Muscle of leg (tissue), 11 donors: ENCODE measurements around the gene PRH1. TPM values are rescaled to one million over a fixed set of nuclear protein-coding genes. Genes with fewer than 3 reads are reported as not detected.

Experiments
- DNase-seq: peaks from one replicate; pipeline ENCODE4 v3.0.0; 2013
- H3K27ac ChIP-seq: one replicate; pipeline ENCODE4 v1.5.1; 2013; ENCODE audit warnings: mild to moderate bottlenecking, low read length, control low read depth
- H3K27me3 ChIP-seq: one replicate; pipeline ENCODE4 v1.6.1; 2013; ENCODE audit warnings: low read length; ENCODE audit not compliant: control insufficient read depth, insufficient read depth
- H3K36me3 ChIP-seq: one replicate; pipeline ENCODE4 v1.6.1; 2013; ENCODE audit warnings: low read length; ENCODE audit not compliant: control insufficient read depth, insufficient read depth
- H3K4me1 ChIP-seq: one replicate; pipeline ENCODE4 v1.6.1; 2013; ENCODE audit warnings: low read length; ENCODE audit not compliant: control insufficient read depth, insufficient read depth
- H3K4me3 ChIP-seq: one replicate; pipeline ENCODE4 v1.5.1; 2013; ENCODE audit warnings: low read length, control low read depth
- H3K9me3 ChIP-seq: replicated peaks from 2 replicates; pipeline ENCODE4 v1.6.1; 2013; ENCODE audit warnings: low read depth, low read length; ENCODE audit not compliant: control insufficient read depth
- WGBS: methylation state at CpG from one replicate; pipeline ENCODE4 v1.1.5; 2013; ENCODE audit warnings: missing lambda C conversion rate; ENCODE audit not compliant: insufficient coverage; 5-methylcytosine and 5-hydroxymethylcytosine counted together
- polyA plus RNA-seq, 8 donors: library from polyadenylated mRNA; unstranded; fragments of 120-200 nt; gene quantifications; one replicate each; pipeline versions ENCODE4 v1.2.1 to v1.2.3, GENCODE V29; 2013; ENCODE audit warnings: inconsistent platforms in 1 of 8, low replicate concordance in 1 of 8; ENCODE audit not compliant: insufficient read length in 8 of 8, insufficient read depth in 1 of 8
- total RNA-seq: library from RNA; stranded (reverse); fragments of 120-200 nt; gene quantifications from one replicate; pipeline ENCODE4 v1.2.4, GENCODE V29; 2013

PRH1 gene
- total and polyA plus RNA-seq, 9 donors: 5.5 to 24.7 (median 8.6) TPM

DNA sequence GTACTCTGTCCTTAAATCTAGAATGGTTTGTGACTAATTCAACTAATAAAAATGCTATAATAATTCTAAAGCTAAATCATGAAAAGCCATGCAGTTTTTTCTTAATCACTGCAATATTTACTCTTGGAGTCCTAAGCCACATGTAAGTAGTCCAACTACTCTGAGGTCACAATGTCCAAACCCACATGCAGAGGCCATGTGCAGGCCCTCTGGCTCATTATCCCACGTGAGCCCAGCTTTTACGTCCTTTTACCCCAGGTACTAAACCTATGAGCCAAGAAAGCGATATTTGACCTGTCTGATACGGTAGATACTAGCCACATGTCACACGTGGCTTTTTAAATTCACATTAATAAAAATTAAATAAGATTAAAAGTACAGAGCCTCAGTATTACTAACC lies 12.8 kb upstream of the PRH1 start:
- H3K4me1 ChIP-seq: no peaks in the 10 kb centered on the region
- H3K27me3 ChIP-seq: no peaks in the 10 kb centered on the region
- peaks cover 2% of the 10 kb centered on the region for H3K9me3 ChIP-seq
- no CpG with 5 or more reads among the region's 5 CpGs for WGBS
- H3K27ac ChIP-seq: no peak overlapping the region
- H3K4me3 ChIP-seq: no peak overlapping the region
- no peaks in the 10 kb centered on the region for H3K36me3 ChIP-seq
- DNase-seq: no peak

DNA sequence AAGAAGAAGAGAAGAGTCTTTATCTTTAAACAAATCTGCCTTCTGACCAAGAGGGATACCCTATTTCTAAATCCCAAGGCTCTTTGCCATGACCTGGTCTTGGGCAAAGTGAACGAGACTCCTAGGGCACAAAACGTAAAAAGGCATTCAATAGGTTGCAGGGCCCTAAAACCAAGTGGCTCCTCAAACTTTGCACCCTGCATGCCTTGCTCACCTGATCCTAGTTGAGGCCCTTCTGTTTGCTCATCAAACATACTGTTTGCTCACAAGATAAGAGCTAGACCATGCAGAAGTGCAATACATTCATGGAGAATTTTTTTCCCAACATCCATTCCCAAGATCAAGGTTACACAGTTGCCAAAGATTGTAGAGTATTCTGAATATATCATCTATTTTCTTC lies 7.9 kb upstream of the PRH1 start:
- Histone ChIP-seq H3K27ac (no peak overlapping the region), H3K36me3 (no peaks in the 10 kb centered on the region), H3K4me1 (no peaks in the 10 kb centered on the region), H3K27me3 (no peaks in the 10 kb centered on the region), H3K4me3 (no peak overlapping the region), H3K9me3 (no peaks in the 10 kb centered on the region)
- DNase-seq: no peak
- 96% methylated on average over 2 of the region's 2 CpGs for WGBS

DNA sequence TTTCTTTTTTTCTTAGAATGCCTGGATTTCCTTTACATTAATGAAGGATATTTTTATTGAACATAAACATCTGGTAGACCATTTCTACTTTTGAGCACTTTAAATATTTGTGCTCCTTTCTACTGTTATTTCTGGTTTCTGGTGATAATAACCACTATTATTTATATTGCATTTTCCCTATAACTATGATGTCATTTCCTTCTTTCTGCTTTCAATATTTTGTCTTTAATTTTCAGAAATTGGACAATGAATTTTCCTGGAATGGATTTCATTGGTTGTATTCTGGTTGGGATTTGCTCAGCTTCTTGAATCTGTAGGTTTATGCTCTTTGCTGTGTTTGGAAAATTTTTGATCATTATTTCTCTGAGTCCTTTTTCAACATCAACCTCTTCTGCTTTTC lies 5.2 kb upstream of the PRH1 start:
- no peaks in the 10 kb centered on the region for H3K36me3 ChIP-seq
- H3K27ac ChIP-seq: no peak overlapping the region
- H3K4me3 ChIP-seq: no peak overlapping the region
- no peaks in the 10 kb centered on the region for H3K4me1 ChIP-seq
- DNase-seq: no peak
- H3K9me3 ChIP-seq: no peaks in the 10 kb centered on the region
- H3K27me3 ChIP-seq: no peaks in the 10 kb centered on the region

DNA sequence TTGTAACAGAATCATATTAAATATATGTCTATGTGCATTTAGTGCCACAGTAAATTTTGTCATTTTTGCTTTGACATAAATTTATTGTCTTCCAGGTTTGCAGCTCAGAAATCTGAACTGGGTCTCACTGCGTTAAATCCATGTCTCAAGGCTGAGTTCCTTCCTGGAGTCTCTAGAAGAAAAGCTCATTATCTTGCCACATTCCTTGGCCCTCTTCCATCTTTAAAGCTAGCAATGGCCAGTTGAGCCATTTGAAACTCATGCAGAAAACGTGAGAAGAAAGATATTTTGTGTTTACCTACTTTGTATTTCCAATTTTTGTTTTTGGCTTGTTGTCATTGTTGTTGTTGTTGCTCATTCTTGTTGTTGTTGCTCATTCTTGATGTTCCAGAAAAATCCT lies 10.7 kb downstream of the PRH1 start:
- peaks cover 11% of the 10 kb centered on the region for H3K36me3 ChIP-seq
- no peak overlapping the region for H3K27ac ChIP-seq
- peak; percentile 11 for DNase-seq
- no peaks in the 10 kb centered on the region for H3K4me1 ChIP-seq
- H3K9me3 ChIP-seq: peaks cover 2% of the 10 kb centered on the region
- H3K4me3 ChIP-seq: no peak overlapping the region
- WGBS: 44% methylated on average over 1 of the region's 2 CpGs
- H3K27me3 ChIP-seq: no peaks in the 10 kb centered on the region

DNA sequence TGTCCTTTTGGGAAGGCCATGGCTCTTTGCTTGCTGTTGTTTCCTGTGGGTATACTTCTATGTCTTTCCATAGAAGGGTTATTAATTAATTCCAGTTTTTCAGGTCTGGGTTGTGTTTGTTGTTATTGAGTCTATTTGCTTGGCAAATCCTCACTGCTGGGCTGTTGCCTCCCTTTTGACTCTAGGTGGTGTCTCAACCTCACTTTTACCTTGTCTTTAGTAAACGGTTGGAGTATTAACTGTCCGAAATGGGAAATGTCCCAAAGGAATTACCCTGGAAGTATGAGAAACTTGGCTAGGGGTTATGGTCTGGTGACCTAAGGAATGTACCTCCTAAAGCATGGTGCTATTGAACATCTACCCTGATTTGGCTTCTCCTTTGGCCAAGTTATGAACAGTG lies 16.7 kb downstream of the PRH1 start:
- Histone ChIP-seq H3K4me3 (no peak overlapping the region), H3K36me3 (peaks cover 3% of the 10 kb centered on the region), H3K27ac (no peak overlapping the region), H3K4me1 (no peaks in the 10 kb centered on the region), H3K27me3 (no peaks in the 10 kb centered on the region), H3K9me3 (no peaks in the 10 kb centered on the region)
- DNase-seq: no peak
- WGBS: no CpG with 5 or more reads among the region's 2 CpGs

DNA sequence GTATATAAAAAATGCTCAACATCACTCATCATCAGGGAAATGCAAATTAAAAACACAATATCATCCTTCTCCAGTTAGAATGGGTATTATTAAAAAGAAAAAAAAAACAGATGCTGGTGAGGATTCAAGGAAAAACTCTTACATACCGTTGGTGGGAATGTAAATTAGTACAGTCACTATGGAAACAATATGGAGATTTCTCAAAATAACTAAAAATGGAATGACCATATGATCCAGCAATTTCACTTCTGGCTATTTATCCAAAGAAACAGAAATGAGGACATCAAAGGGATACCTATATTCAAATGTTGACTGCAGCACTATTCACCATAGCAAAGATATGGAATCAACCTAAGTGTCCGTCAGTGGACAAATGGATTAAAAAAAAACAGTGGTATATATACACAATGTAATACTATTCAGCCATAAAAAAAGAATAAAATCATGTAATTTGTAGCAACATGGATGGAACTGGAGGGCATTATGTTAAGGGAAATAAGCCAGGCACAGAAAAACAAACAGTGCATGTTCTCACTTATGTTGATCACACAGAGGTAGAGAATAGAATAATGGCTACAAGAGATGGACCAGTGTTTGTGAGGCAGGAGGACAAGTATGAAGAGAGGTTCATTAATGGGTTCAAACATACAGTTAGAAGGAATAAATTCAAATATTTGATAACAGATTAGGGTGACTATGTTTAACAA lies 20.4 kb downstream of the PRH1 start:
- WGBS: no CpG with 5 or more reads among the region's 2 CpGs
- Histone ChIP-seq H3K9me3 (peaks cover 7% of the 10 kb centered on the region), H3K36me3 (peaks cover 9% of the 10 kb centered on the region), H3K4me1 (no peaks in the 10 kb centered on the region), H3K27ac (no peak overlapping the region), H3K4me3 (no peak overlapping the region), H3K27me3 (no peaks in the 10 kb centered on the region)
- no peak for DNase-seq

DNA sequence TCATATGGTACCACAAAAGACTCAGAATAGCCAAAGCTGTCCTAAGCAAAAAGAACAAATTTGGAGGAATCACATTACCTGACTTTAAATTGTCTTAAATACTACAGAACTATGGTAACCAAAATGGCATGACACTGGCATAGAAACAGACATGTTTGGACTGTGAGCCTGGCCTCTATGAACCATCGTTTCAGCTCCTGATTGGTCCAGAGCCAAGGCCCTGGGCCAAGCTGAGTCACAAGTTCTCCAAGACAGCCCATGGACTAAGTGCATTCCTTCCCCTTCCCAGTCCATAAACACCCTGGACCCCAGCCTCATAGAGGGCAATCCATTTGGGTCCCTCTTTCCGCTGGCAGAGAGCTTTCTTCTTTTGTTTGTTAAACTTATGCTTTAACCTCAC lies 22.7 kb downstream of the PRH1 start:
- DNase-seq: no peak
- 45% methylated on average over 1 of the region's 2 CpGs for WGBS
- peaks cover 22% of the 10 kb centered on the region for H3K9me3 ChIP-seq
- H3K4me3 ChIP-seq: no peak overlapping the region
- H3K4me1 ChIP-seq: no peaks in the 10 kb centered on the region
- peaks cover 12% of the 10 kb centered on the region for H3K36me3 ChIP-seq
- H3K27ac ChIP-seq: no peak overlapping the region
- no peaks in the 10 kb centered on the region for H3K27me3 ChIP-seq

DNA sequence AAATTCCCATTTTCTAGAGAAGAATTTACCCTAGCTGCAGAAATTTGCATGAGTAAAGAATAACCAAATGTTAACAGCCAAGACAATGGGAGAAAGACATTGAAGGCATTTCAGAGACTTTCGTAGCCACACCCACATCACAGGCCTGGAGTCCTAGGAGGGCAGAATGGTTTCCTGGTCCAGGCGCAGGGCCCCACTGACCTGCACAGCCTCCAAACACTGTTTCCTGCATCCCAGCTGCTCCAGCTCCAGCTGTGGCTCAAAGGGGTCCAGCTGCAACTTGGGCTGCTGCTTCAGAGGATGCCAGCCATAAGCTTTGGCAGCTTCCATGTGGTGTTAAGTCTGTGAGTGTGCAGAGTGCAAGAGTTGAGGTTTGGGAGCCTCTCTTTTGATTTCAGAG lies 28.2 kb downstream of the PRH1 start:
- Histone ChIP-seq H3K9me3 (peaks cover 30% of the 10 kb centered on the region), H3K4me1 (no peaks in the 10 kb centered on the region), H3K36me3 (peaks cover 18% of the 10 kb centered on the region), H3K27ac (no peak overlapping the region), H3K4me3 (no peak overlapping the region), H3K27me3 (no peaks in the 10 kb centered on the region)
- DNase-seq: no peak
- 100% methylated on average over 1 of the region's 2 CpGs for WGBS

DNA sequence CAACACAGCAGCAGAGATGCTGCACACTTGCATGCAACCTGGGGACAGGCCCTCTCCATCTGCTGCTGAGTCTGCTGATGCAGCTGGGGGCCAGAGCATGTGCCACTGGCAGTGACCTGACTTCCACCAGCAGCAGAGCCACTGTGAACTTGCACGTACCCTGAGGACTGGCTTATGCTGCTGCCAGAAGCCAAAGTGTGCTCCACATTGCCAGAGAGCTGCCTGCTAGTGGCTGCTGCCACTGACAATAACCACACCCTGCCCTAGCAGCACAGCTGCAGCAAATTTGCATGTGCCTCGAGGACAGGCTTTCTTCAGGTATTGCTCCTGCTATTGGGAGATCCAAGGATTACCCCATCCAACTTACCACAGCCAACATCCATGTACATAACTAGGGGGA lies 30.3 kb downstream of the PRH1 start:
- 47% methylated on average over 2 of the region's 2 CpGs for WGBS
- no peaks in the 10 kb centered on the region for H3K4me1 ChIP-seq
- peaks cover 14% of the 10 kb centered on the region for H3K36me3 ChIP-seq
- no peak for DNase-seq
- H3K27me3 ChIP-seq: no peaks in the 10 kb centered on the region
- no peak overlapping the region for H3K4me3 ChIP-seq
- H3K27ac ChIP-seq: no peak overlapping the region
- peaks cover 24% of the 10 kb centered on the region for H3K9me3 ChIP-seq

DNA sequence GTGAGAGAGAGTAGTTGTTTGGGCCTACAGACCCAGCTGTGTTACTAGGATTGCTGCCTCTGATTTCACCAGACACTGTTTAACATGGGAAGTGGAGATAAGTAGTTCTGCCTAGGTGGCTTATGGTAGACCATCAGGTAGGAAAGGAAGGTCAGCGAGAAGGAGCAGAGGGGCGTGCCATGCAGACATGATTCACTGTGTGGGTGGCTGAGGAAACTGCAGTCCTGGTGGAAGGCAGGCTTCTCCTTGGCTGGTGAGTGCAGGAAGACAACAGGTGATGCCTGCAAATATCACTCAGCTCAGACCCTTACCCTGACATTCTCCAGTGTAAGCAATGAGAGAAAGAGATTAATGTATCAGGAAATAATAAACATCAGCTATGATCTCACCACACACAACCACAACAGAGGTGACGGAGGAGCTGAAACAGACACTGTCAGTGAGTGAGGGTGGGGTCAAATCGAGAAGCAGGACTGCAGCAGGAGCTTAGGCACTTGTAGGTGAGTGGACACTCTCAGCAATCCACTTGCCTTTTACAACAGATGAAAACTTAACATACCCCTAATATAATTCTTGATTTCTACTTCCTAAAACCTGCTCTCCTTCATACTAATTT lies 32.7 kb downstream of the PRH1 start:
- DNase-seq: no peak
- H3K27ac ChIP-seq: no peak overlapping the region
- H3K4me1 ChIP-seq: no peaks in the 10 kb centered on the region
- H3K36me3 ChIP-seq: peaks cover 10% of the 10 kb centered on the region
- 100% methylated on average over 2 of the region's 4 CpGs for WGBS
- no peak overlapping the region for H3K4me3 ChIP-seq
- H3K27me3 ChIP-seq: no peaks in the 10 kb centered on the region
- H3K9me3 ChIP-seq: peaks cover 8% of the 10 kb centered on the region
